GM12878 (cell line): ENCODE results near the gene CDC42BPB. TPM values are rescaled to one million over a fixed set of nuclear protein-coding genes. Genes with fewer than 3 reads are reported as not detected.

ENCODE experiments used
- CBFB ChIP-seq: IDR thresholded peaks from 2 replicates; pipeline ENCODE4 v1.6.1; 2016; ENCODE audit warnings: antibody characterized with exemption, low read depth
- CHD1 ChIP-seq: IDR thresholded peaks from 2 replicates; pipeline ENCODE4 v1.6.1; 2012; ENCODE audit warnings: low read depth, low read length, improper control_type of control experiment
- CREM ChIP-seq: IDR thresholded peaks from 2 replicates; pipeline ENCODE4 v1.6.1; 2014; ENCODE audit warnings: antibody characterized with exemption, low read depth
- ETV6 ChIP-seq, 2 experiments: fragments of 450-650 bp in 1 of 2; IDR thresholded peaks in 1 of 2; conservative IDR thresholded peaks in 1 of 2; 2 replicates each; pipeline ENCODE4 v1.6.1; 2014; ENCODE audit warnings: antibody characterized with exemption in 1 of 2, borderline replicate concordance in 1 of 2, low read depth in 1 of 2, mild to moderate bottlenecking in 1 of 2, moderate library complexity in 1 of 2
- FOXK2 ChIP-seq: fragments of 450-650 bp; IDR thresholded peaks from 2 replicates; pipeline ENCODE4 v1.6.1; 2017; ENCODE audit warnings: mild to moderate bottlenecking, moderate library complexity
- HDAC2 ChIP-seq: fragments of 200-600 bp; sonication (generic); IDR thresholded peaks from 2 replicates; pipeline ENCODE4 v1.6.1; 2017
- MAX ChIP-seq: IDR thresholded peaks from 2 replicates; pipeline ENCODE4 v1.6.1; 2012; ENCODE audit warnings: low read depth, low read length, improper control_type of control experiment
- MEF2B ChIP-seq: fragments of 450-650 bp; IDR thresholded peaks from 2 replicates; pipeline ENCODE4 v1.6.1; 2018; ENCODE audit warnings: mild to moderate bottlenecking, moderate library complexity; ENCODE audit not compliant: partially characterized antibody, poor library complexity, severe bottlenecking
- NBN ChIP-seq: fragments of 450-650 bp; IDR thresholded peaks from 2 replicates; pipeline ENCODE4 v1.6.1; 2016
- NFYA ChIP-seq: IDR thresholded peaks from 2 replicates; pipeline ENCODE4 v1.6.1; 2011; ENCODE audit warnings: low read depth, mild to moderate bottlenecking, low read length, improper control_type of control experiment, borderline replicate concordance
- NR2C2 ChIP-seq: IDR thresholded peaks from 2 replicates; pipeline ENCODE4 v1.6.1; 2011; ENCODE audit warnings: borderline replicate concordance, low read depth; ENCODE audit not compliant: control insufficient read depth, insufficient read length
- PKNOX1 ChIP-seq: fragments of 450-650 bp; IDR thresholded peaks from 2 replicates; pipeline ENCODE4 v1.6.1; 2016; ENCODE audit warnings: mild to moderate bottlenecking
- POLR2A ChIP-seq: IDR thresholded peaks from 2 replicates; pipeline ENCODE4 v1.6.1; 2011; ENCODE audit warnings: low read depth, mild to moderate bottlenecking, low read length
- STAT1 ChIP-seq: fragments of 450-650 bp; conservative IDR thresholded peaks from 2 replicates; pipeline ENCODE4 v1.6.1; 2014; ENCODE audit warnings: antibody characterized with exemption, mild to moderate bottlenecking
- YBX1 ChIP-seq: fragments of 450-650 bp; IDR thresholded peaks from 2 replicates; pipeline ENCODE4 v1.6.1; 2016; ENCODE audit warnings: antibody characterized with exemption
- ZBTB4 ChIP-seq: fragments of 450-650 bp; formaldehyde crosslinking; IDR thresholded peaks from 2 replicates; pipeline ENCODE4 v1.4.0; 2022; ENCODE audit warnings: mild to moderate bottlenecking, moderate library complexity
- polyA plus RNA-seq, 11 experiments: library from polyadenylated mRNA; depleted of rRNA in 4 of 11; unstranded in 6 of 11; stranded (reverse) in 5 of 11; fragments of >200 nt; fragmentation: Nextera tagmentation in 4 of 11; fragmentation: Illumina TruSeq in 1 of 11; extraction: Ambion mirVana in 4 of 11; extraction: Trizol in 1 of 11; gene quantifications; 1 replicate in 1 of 11; 2 replicates in 10 of 11; pipeline versions ENCODE4 v1.2.1 to v1.2.3, GENCODE V29; 2011 to 2016; ENCODE audit warnings: inconsistent platforms in 2 of 11, missing spikeins in 2 of 11, low read depth in 1 of 11
- total RNA-seq, 4 experiments: library from RNA; depleted of rRNA in 3 of 4; stranded (reverse); fragments of >200 nt in 3 of 4; fragmentation: Illumina TruSeq in 1 of 4; extraction: Trizol in 1 of 4; gene quantifications; 2 replicates each; pipeline versions ENCODE4 v1.2.1 to v1.2.3, GENCODE V29; 2013 to 2021

CDC42BPB gene
- total and polyA plus RNA-seq, 10 of the 15 experiments (the other 5 are each of a cell fraction or from before 2014, with no cell fraction given), result 0.42 to 22.1 (median 13.3) TPM

GRCh38 chr14:102902086-102902485, 155.3 kb downstream of the CDC42BPB start (continued):
- TF ChIP-seq POLR2A, result peak; percentile 70
- 0 out of 2 replicates have a peak, but pooled peaks have one; percentile 2 for TF ChIP-seq MAX
- TF ChIP-seq FOXK2, result no peak
- TF ChIP-seq NFYA, result no peak
- TF ChIP-seq NBN, result no peak
- no peak for TF ChIP-seq PKNOX1
- TF ChIP-seq CBFB, result no peak
- TF ChIP-seq CHD1, result no peak
- no peak for TF ChIP-seq ZBTB4 (CRISPR knock-in tag)
- 0 out of 4 replicates have a peak, but pooled peaks of 1 of the 2 experiments have one; percentile 12 for TF ChIP-seq ETV6 (conservative IDR thresholded peaks at IDR 0.05 in 1 of 2, IDR thresholded peaks at IDR 0.05 in 1 of 2; ENCODE audit: borderline replicate concordance in 1 of 2, low read depth in 1 of 2)
- TF ChIP-seq HDAC2, result no peak
- no peak for TF ChIP-seq STAT1
- TF ChIP-seq NR2C2, result no peak
- TF ChIP-seq YBX1, result no peak
- TF ChIP-seq MEF2B, result no peak
- TF ChIP-seq CREM, result no peak
- TF ChIP-seq, all 136 proteins: peak for 5
